ENCODE results near the gene CSMD2.

- TF ChIP-seq CTCF (conservative IDR thresholded peaks at IDR 0.05; ENCODE audit: low read length) (no peak), EZH2phosphoT487 (IDR thresholded peaks at IDR 0.05; ENCODE audit: borderline replicate concordance) (no peak)
These were observed 237.3 kb downstream of the CSMD2 start for GRCh38 chr1:33927721-33928120.
